Karpas-422 (cell line): Measurements from ENCODE around the gene TRPM3. TPM values are rescaled to one million over a fixed set of nuclear protein-coding genes. Genes with fewer than 3 reads are reported as not detected.

Experiments
- DNase-seq: peaks from one replicate; pipeline ENCODE4 v3.0.0-alpha.2; 2015
- H2AFZ ChIP-seq: fragments of 200-600 bp; sonication (generic); 2 replicates; pipeline ENCODE4 v1.6.1; 2014; ENCODE audit warnings: antibody characterized with exemption, low read length, mixed read lengths
- H3K27ac ChIP-seq: fragments of 200-600 bp; sonication (generic); 2 replicates; pipeline ENCODE4 v1.5.1; 2014; ENCODE audit warnings: mild to moderate bottlenecking, low read length, moderate library complexity
- H3K27me3 ChIP-seq: fragments of 200-600 bp; sonication (generic); 2 replicates; pipeline ENCODE4 v1.6.1; 2014; ENCODE audit warnings: low read length, mixed read lengths
- H3K36me3 ChIP-seq: fragments of 200-600 bp; sonication (generic); 2 replicates; pipeline ENCODE4 v1.6.1; 2014; ENCODE audit warnings: low read length, mixed read lengths; ENCODE audit not compliant: insufficient read depth
- H3K4me1 ChIP-seq: fragments of 200-600 bp; sonication (generic); 2 replicates; pipeline ENCODE4 v1.6.1; 2014; ENCODE audit warnings: mild to moderate bottlenecking, low read length, mixed read lengths
- H3K4me2 ChIP-seq: fragments of 200-600 bp; sonication (generic); 2 replicates; pipeline ENCODE4 v1.6.1; 2014; ENCODE audit warnings: low read length, low read depth, mild to moderate bottlenecking; ENCODE audit not compliant: poor library complexity, severe bottlenecking
- H3K4me3 ChIP-seq: fragments of 200-600 bp; sonication (generic); 2 replicates; pipeline ENCODE4 v1.5.1; 2014; ENCODE audit warnings: mild to moderate bottlenecking, antibody characterized with exemption, low read length, mixed read lengths
- H3K79me2 ChIP-seq: fragments of 200-600 bp; sonication (generic); 2 replicates; pipeline ENCODE4 v1.6.1; 2014; ENCODE audit warnings: mild to moderate bottlenecking, low read length, mixed read lengths
- H3K9ac ChIP-seq: fragments of 200-600 bp; sonication (generic); 2 replicates; pipeline ENCODE4 v1.6.0; 2014; ENCODE audit warnings: low read length
- H3K9me2 ChIP-seq: fragments of 200-600 bp; sonication (generic), shearing (Covaris generic); replicated peaks from 2 replicates; pipeline ENCODE4 v1.6.0; 2014; ENCODE audit warnings: mild to moderate bottlenecking, low read length, moderate library complexity; ENCODE audit not compliant: insufficient read depth
- H3K9me3 ChIP-seq: fragments of 300-700, 200-600 bp; sonication (generic); 2 replicates; pipeline ENCODE4 v1.6.1; 2014; ENCODE audit warnings: low read length, mixed read lengths
- H4K20me1 ChIP-seq: fragments of 200-600 bp; sonication (generic); 2 replicates; pipeline ENCODE4 v1.6.1; 2014; ENCODE audit warnings: mild to moderate bottlenecking, antibody characterized with exemption, low read length, low read depth; ENCODE audit not compliant: insufficient read depth
- total RNA-seq: library from RNA; depleted of rRNA; stranded (reverse); fragments of >200 nt; shearing (Covaris generic); gene quantifications from 2 replicates; pipeline ENCODE4 v1.2.3, GENCODE V29; 2014; ENCODE audit warnings: low replicate concordance

The TRPM3 gene
- total RNA-seq, 1 experiment from 2014 or later, result not detected

GRCh38 chr9:70530716-70531115 lies 590.7 kb downstream of the TRPM3 start:
- H4K20me1 ChIP-seq, result no peaks in the 10 kb centered on the region
- H3K9me2 ChIP-seq, result no peaks in the 10 kb centered on the region

DNA sequence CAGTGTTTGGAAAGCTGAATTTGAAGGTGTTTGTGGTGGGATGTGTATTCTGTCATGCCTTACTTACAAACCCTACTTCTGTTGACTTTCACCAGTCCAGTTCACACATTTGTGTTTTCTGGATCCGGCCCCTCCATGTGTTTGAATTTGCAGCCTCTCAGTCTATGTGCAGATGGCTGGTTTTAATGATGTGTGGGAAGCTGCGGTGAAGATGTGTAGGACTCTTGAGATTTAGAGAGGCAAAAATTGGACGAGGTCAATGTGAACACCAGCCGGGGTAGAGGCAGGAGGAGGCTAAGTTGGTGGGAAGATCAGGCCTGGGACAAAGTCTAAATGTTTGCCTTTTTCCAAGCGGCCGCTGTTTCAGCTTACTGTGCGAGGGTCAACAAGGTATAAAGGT lies 591.6 kb downstream of the TRPM3 start:
- H3K4me1 ChIP-seq, result no peaks in the 10 kb centered on the region
- H3K4me2 ChIP-seq, result no peak overlapping the region
- H3K4me3 ChIP-seq, result no peak overlapping the region
- H4K20me1 ChIP-seq, result no peaks in the 10 kb centered on the region
- no peak overlapping the region for H3K9ac ChIP-seq
- no peaks in the 10 kb centered on the region for H3K9me3 ChIP-seq
- no peaks in the 10 kb centered on the region for H3K9me2 ChIP-seq
- H3K27ac ChIP-seq, result no peak overlapping the region
- H3K27me3 ChIP-seq, result no peaks in the 10 kb centered on the region
- H3K79me2 ChIP-seq, result no peaks in the 10 kb centered on the region
- no peaks in the 10 kb centered on the region for H3K36me3 ChIP-seq
- no peak overlapping the region for H2AFZ ChIP-seq
- no peak for DNase-seq

More at GRCh38 chr9:70530716-70531115, 590.7 kb downstream of the TRPM3 start:
- Histone ChIP-seq H3K9ac (no peak overlapping the region), H3K4me3 (no peak overlapping the region), H2AFZ (no peak overlapping the region), H3K4me1 (no peaks in the 10 kb centered on the region), H3K27me3 (no peaks in the 10 kb centered on the region), H3K9me3 (no peaks in the 10 kb centered on the region), H3K36me3 (no peaks in the 10 kb centered on the region), H3K79me2 (no peaks in the 10 kb centered on the region), H3K27ac (no peak overlapping the region), H3K4me2 (no peak overlapping the region)
- no peak for DNase-seq

GRCh38 chr9:70529377-70529776 lies 592.0 kb downstream of the TRPM3 start:
- no peaks in the 10 kb centered on the region for H3K9me2 ChIP-seq
- no peak overlapping the region for H3K9ac ChIP-seq
- H3K27ac ChIP-seq, result no peak overlapping the region
- no peak for DNase-seq
- no peaks in the 10 kb centered on the region for H3K4me1 ChIP-seq
- no peaks in the 10 kb centered on the region for H3K9me3 ChIP-seq
- H3K27me3 ChIP-seq, result no peaks in the 10 kb centered on the region
- H3K4me2 ChIP-seq, result no peak overlapping the region
- H3K36me3 ChIP-seq, result no peaks in the 10 kb centered on the region
- H4K20me1 ChIP-seq, result no peaks in the 10 kb centered on the region
- no peak overlapping the region for H2AFZ ChIP-seq
- H3K4me3 ChIP-seq, result no peak overlapping the region
- H3K79me2 ChIP-seq, result no peaks in the 10 kb centered on the region

DNA sequence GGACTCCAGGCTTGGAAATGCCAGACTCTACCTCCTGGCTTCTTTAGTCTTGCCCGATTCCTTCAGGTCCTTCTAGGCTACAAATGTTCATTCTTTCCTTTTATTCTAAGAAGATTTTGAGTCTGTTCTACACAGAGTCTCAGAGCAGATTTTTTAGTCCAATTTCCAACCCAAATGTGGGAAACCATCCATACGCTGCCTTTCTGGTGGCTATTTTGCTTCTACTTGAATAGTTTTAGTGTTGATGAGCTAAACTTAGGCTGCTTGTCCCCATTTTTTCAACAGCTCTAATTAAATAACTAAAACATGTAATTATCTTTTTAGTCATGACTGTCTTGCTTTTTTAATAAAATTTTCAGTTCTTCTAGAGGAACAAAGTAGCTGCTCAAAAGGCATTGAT lies 594.5 kb downstream of the TRPM3 start:
- Histone ChIP-seq H3K9ac (no peak overlapping the region), H3K79me2 (no peaks in the 10 kb centered on the region), H3K4me3 (no peak overlapping the region), H3K4me1 (no peaks in the 10 kb centered on the region), H3K9me2 (no peaks in the 10 kb centered on the region), H4K20me1 (no peaks in the 10 kb centered on the region), H3K27me3 (no peaks in the 10 kb centered on the region), H3K27ac (no peak overlapping the region), H3K9me3 (no peaks in the 10 kb centered on the region), H2AFZ (no peak overlapping the region), H3K4me2 (no peak overlapping the region), H3K36me3 (no peaks in the 10 kb centered on the region)
- DNase-seq, result no peak

DNA sequence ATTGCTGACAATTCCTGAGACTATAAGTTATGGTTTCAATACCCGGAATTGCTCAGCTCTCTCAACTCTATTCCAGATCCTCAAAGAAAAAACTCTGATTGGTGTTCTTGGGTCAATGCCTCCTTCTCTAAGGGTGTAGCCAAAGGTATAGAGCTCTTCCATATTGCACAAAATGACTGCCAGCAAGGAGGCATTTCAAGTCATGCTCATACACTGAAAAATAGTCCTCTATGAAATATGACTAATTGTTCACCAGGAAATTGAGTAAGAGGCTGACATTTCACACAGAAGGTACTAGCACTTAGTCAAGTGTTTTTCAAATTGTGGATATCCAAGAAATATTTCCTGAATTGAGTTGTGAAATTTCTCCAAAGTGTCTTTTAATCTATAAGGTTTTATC lies 595.9 kb downstream of the TRPM3 start:
- Histone ChIP-seq H3K36me3 (no peaks in the 10 kb centered on the region), H4K20me1 (no peaks in the 10 kb centered on the region), H3K27ac (no peak overlapping the region), H3K4me3 (no peak overlapping the region), H3K9ac (no peak overlapping the region), H3K4me2 (no peak overlapping the region), H3K9me2 (no peaks in the 10 kb centered on the region), H2AFZ (no peak overlapping the region), H3K9me3 (no peaks in the 10 kb centered on the region), H3K27me3 (no peaks in the 10 kb centered on the region), H3K79me2 (no peaks in the 10 kb centered on the region), H3K4me1 (no peaks in the 10 kb centered on the region)
- DNase-seq, result no peak

DNA sequence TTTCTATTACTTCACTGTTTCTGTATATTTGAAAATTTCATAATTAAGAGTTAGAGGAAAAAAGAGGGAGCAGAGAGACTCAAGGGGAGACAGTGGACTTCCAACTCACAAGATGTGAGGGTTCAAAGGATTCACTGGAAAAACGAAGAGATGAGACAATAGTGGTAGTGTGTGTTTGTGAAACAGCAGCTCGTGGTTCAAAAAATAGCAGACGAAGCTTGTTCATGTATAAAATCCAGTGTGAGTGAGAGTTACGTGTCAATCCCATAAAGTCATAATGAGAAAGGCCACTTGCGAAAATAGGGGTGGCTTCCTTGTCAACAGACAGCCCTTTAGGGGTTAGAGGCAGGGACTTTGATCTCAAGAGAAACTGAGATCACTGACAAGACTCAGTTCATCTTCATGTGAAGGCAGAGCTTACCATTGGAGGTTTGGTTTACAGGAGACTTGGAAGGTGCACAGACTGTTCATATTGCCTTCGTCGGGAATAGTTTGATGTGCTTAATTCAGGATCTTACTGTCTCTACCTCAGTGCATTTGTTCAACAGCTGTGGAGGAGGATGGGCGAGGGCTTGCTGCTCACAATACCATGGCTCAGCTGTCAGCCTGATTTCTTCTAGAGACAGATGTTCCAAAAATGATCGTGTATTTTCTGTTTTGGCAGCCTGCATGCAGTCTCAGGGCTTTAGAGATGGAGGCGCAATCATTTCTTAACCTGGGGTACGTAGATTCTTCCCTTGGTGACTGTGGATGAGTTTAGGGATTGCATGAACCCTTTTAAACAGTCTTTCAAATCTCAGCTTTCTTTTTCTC lies 601.3 kb downstream of the TRPM3 start:
- no peak overlapping the region for H3K4me3 ChIP-seq
- no peak overlapping the region for H3K4me2 ChIP-seq
- H3K9me3 ChIP-seq, result no peaks in the 10 kb centered on the region
- no peaks in the 10 kb centered on the region for H4K20me1 ChIP-seq
- H3K79me2 ChIP-seq, result no peaks in the 10 kb centered on the region
- no peak overlapping the region for H3K9ac ChIP-seq
- no peak for DNase-seq
- no peak overlapping the region for H3K27ac ChIP-seq
- H3K27me3 ChIP-seq, result no peaks in the 10 kb centered on the region
- no peak overlapping the region for H2AFZ ChIP-seq
- no peaks in the 10 kb centered on the region for H3K4me1 ChIP-seq
- no peaks in the 10 kb centered on the region for H3K36me3 ChIP-seq
- H3K9me2 ChIP-seq, result no peaks in the 10 kb centered on the region

- Histone ChIP-seq H3K36me3 (no peaks in the 10 kb centered on the region), H3K79me2 (no peaks in the 10 kb centered on the region), H3K4me2 (no peak overlapping the region), H3K9me2 (no peaks in the 10 kb centered on the region), H3K4me1 (no peaks in the 10 kb centered on the region), H2AFZ (no peak overlapping the region), H3K27ac (no peak overlapping the region), H4K20me1 (no peaks in the 10 kb centered on the region), H3K27me3 (no peaks in the 10 kb centered on the region), H3K9me3 (no peaks in the 10 kb centered on the region), H3K4me3 (no peak overlapping the region), H3K9ac (no peak overlapping the region)
- DNase-seq, result no peak
Measured at GRCh38 chr9:70517926-70518610, 603.4 kb downstream of the TRPM3 start.

GRCh38 chr9:70514273-70514672 lies 607.1 kb downstream of the TRPM3 start:
- no peaks in the 10 kb centered on the region for H3K4me1 ChIP-seq
- no peak overlapping the region for H2AFZ ChIP-seq
- H3K9me3 ChIP-seq, result no peaks in the 10 kb centered on the region
- no peaks in the 10 kb centered on the region for H3K27me3 ChIP-seq
- H3K4me2 ChIP-seq, result no peak overlapping the region
- H3K9ac ChIP-seq, result no peak overlapping the region
- no peaks in the 10 kb centered on the region for H3K79me2 ChIP-seq
- no peak overlapping the region for H3K4me3 ChIP-seq
- H3K9me2 ChIP-seq, result no peaks in the 10 kb centered on the region
- H3K36me3 ChIP-seq, result no peaks in the 10 kb centered on the region
- no peaks in the 10 kb centered on the region for H4K20me1 ChIP-seq
- no peak for DNase-seq
- no peak overlapping the region for H3K27ac ChIP-seq
